Tibial nerve (tissue), 4 donors: ENCODE measurements around the gene STRADA.

ENCODE experiments used
- CTCF ChIP-seq, 5 experiments: fragments of 200-600 bp in 3 of 5; fragments of 450-650 bp in 2 of 5; sonication (generic) in 3 of 5; IDR thresholded peaks; one replicate each; pipeline ENCODE4 v1.5.1; 2016 to 2019; ENCODE audit warnings: antibody characterized with exemption in 5 of 5, mild to moderate bottlenecking in 3 of 5, moderate library complexity in 2 of 5
- EP300 ChIP-seq, 2 donors: sonication (generic); formaldehyde crosslinking; IDR thresholded peaks; one replicate each; pipeline ENCODE4 v1.6.1; 2017; ENCODE audit warnings: antibody characterized with exemption in 2 of 2, mild to moderate bottlenecking in 1 of 2
- POLR2A ChIP-seq, 2 donors: fragments of 450-650 bp; IDR thresholded peaks; one replicate each; pipeline ENCODE4 v1.6.1; 2017; ENCODE audit warnings: antibody characterized with exemption in 2 of 2, mild to moderate bottlenecking in 2 of 2, moderate library complexity in 2 of 2

GRCh38 chr17:63716426-63716825 lies 25.2 kb downstream of the STRADA start:
- TF ChIP-seq CTCF (IDR thresholded peaks at IDR 0.05), result no peak
- TF ChIP-seq EP300 (IDR thresholded peaks at IDR 0.05), result no peak
- no peak for TF ChIP-seq POLR2A (IDR thresholded peaks at IDR 0.05)
